Activated gamma-delta T cell treated with anti-CD3 and anti-CD28 coated beads, Interleukin-2, amount 50 U/mL, for 16 hours (primary cell): ENCODE results near the gene DOCK1.

Experiments used
- DNase-seq: peaks from one replicate; pipeline ENCODE4 v3.0.0-alpha.2; 2020; ENCODE audit warnings: low read depth

The DOCK1 gene

GRCh38 chr10:127314797-127315196 is 409.6 kb downstream of the DOCK1 start:
- no peak for DNase-seq

- DNase-seq = no peak
These were observed 410.7 kb downstream of the DOCK1 start for GRCh38 chr10:127315888-127316287.

GRCh38 chr10:127318396-127318795 is 413.2 kb downstream of the DOCK1 start:
- no peak for DNase-seq

GRCh38 chr10:127319271-127319670 is 414.0 kb downstream of the DOCK1 start:
- no peak for DNase-seq

GRCh38 chr10:127319691-127320090 is 414.5 kb downstream of the DOCK1 start:
- DNase-seq = no peak

- DNase-seq = no peak
These were observed 414.9 kb downstream of the DOCK1 start for GRCh38 chr10:127320176-127320575.

- no peak for DNase-seq
These were observed 417.1 kb downstream of the DOCK1 start for GRCh38 chr10:127322286-127322685.

GRCh38 chr10:127325506-127325905 is 420.3 kb downstream of the DOCK1 start:
- DNase-seq = no peak

GRCh38 chr10:127326883-127327282 is 421.7 kb downstream of the DOCK1 start:
- DNase-seq = no peak

- DNase-seq = no peak
These were observed 426.5 kb downstream of the DOCK1 start for GRCh38 chr10:127331696-127332095.

GRCh38 chr10:127332631-127333030 is 427.4 kb downstream of the DOCK1 start:
- no peak for DNase-seq

- DNase-seq = no peak
These were observed 432.6 kb downstream of the DOCK1 start for GRCh38 chr10:127337801-127338200.

GRCh38 chr10:127338399-127339110 is 433.3 kb downstream of the DOCK1 start:
- no peak for DNase-seq

GRCh38 chr10:127343821-127344220 is 438.6 kb downstream of the DOCK1 start:
- DNase-seq = no peak

GRCh38 chr10:127344346-127344745 is 439.1 kb downstream of the DOCK1 start:
- no peak for DNase-seq

- DNase-seq = no peak
These were observed 440.2 kb downstream of the DOCK1 start for GRCh38 chr10:127345231-127345965.

- no peak for DNase-seq
These were observed 441.4 kb downstream of the DOCK1 start for GRCh38 chr10:127346604-127347003.

GRCh38 chr10:127347202-127347959 is 442.2 kb downstream of the DOCK1 start:
- DNase-seq = no peak

GRCh38 chr10:127349737-127350136 is 444.5 kb downstream of the DOCK1 start:
- DNase-seq = no peak

- DNase-seq = no peak
These were observed 446.3 kb downstream of the DOCK1 start for GRCh38 chr10:127351542-127351941.

GRCh38 chr10:127353544-127353943 is 448.3 kb downstream of the DOCK1 start:
- DNase-seq = no peak

GRCh38 chr10:127354255-127354654 is 449.0 kb downstream of the DOCK1 start:
- no peak for DNase-seq

GRCh38 chr10:127354992-127355391 is 449.8 kb downstream of the DOCK1 start:
- no peak for DNase-seq
